22Rv1 (cell line): ENCODE measurements around the gene KLRF1.

ENCODE experiments used
- H3K27ac ChIP-seq: fragments of 450-650 bp; 2 replicates; pipeline ENCODE4 v1.5.1; 2017
- CTCF ChIP-seq: fragments of 450-650 bp; IDR thresholded peaks from 2 replicates; pipeline ENCODE4 v1.5.1; 2017; ENCODE audit warnings: mild to moderate bottlenecking
- ZFX ChIP-seq: fragments of 450-650 bp; IDR thresholded peaks from 2 replicates; pipeline ENCODE4 v1.6.1; 2017; ENCODE audit warnings: antibody characterized with exemption, borderline replicate concordance

The KLRF1 gene

GRCh38 chr12:9856894-9857293, 29.6 kb downstream of the KLRF1 start:
- TF ChIP-seq CTCF: no peak
- TF ChIP-seq ZFX: no peak
- no peak overlapping the region for H3K27ac ChIP-seq

- H3K27ac ChIP-seq: no peak overlapping the region
- no peak for TF ChIP-seq CTCF
- no peak for TF ChIP-seq ZFX
Measured at GRCh38 chr12:9858135-9858534, 30.9 kb downstream of the KLRF1 start.

- no peak overlapping the region for H3K27ac ChIP-seq
- TF ChIP-seq ZFX (no peak), CTCF (no peak)
Measured at GRCh38 chr12:9864913-9865675, 37.8 kb downstream of the KLRF1 start.

GRCh38 chr12:9866860-9867269, 39.6 kb downstream of the KLRF1 start:
- H3K27ac ChIP-seq: no peak overlapping the region
- TF ChIP-seq CTCF (no peak), ZFX (no peak)

- H3K27ac ChIP-seq: no peak overlapping the region
- TF ChIP-seq CTCF: no peak
- TF ChIP-seq ZFX: no peak
Measured at GRCh38 chr12:9867531-9867930, 40.2 kb downstream of the KLRF1 start.

GRCh38 chr12:9868311-9868801, 41.1 kb downstream of the KLRF1 start:
- TF ChIP-seq CTCF: no peak
- no peak for TF ChIP-seq ZFX
- no peak overlapping the region for H3K27ac ChIP-seq

- H3K27ac ChIP-seq: no peak overlapping the region
- TF ChIP-seq ZFX (no peak), CTCF (no peak)
Measured at GRCh38 chr12:9868951-9869306, 41.6 kb downstream of the KLRF1 start.
